K562 (cell line): ENCODE results near the gene ITPKB. TPM values are rescaled to one million over a fixed set of nuclear protein-coding genes. Genes with fewer than 3 reads are reported as not detected.
"Not testable (repeated sequence)": the region's sequence is repeated elsewhere in the genome, so short reads cannot be mapped to it uniquely, and the experiment has no call there.

Experiments used
- ATAC-seq: fragments of 200-7000 bp; cut with Tn5 transposase; 3 replicates; pipeline ENCODE4 v1.9.1; 2020; ENCODE audit warnings: moderate library complexity
- BruUV-seq: library from RNA; stranded (reverse); fragments of 400-500 nt; replicated peaks from 2 replicates; lab custom pipeline; 2021; lab: Mats Ljungman, UMichigan
- CTCF ChIA-PET: fragments of 300-600 bp; formaldehyde crosslinking; extraction: SDS; loops from one replicate; lab custom pipeline; 2021; ENCODE audit warnings: low intra/inter-chr PET ratio; lab: Yijun Ruan, JAX
- POLR2A ChIA-PET: fragments of 300-600, 350-650 bp; sonication (Branson Sonifier 250); formaldehyde crosslinking; extraction: SDS; loops from one replicate; lab custom pipeline; 2021; ENCODE audit warnings: antibody characterized with exemption, inconsistent platforms; lab: Yijun Ruan, JAX
- DNase-seq, 4 experiments: peaks; one replicate each; pipeline versions ENCODE4 v3.0.0 to v3.0.0-alpha.2; 2011 to 2018; ENCODE audit warnings: low spot score in 3 of 4, mixed read lengths in 3 of 4; ENCODE audit errors: extremely low read depth in 1 of 4
- FAIRE-seq: peaks from 2 replicates; lab custom pipeline; 2011; peaks lifted over from hg19 to GRCh38; lab: Jason Lieb, UNC
- H2AFZ ChIP-seq: 2 replicates; pipeline ENCODE4 v1.6.0; 2011; ENCODE audit warnings: low read depth, low read length, control low read depth, inconsistent platforms
- H3K27ac ChIP-seq: fragments of 200-600 bp; 3 replicates; pipeline ENCODE4 v1.8.0; 2011; ENCODE audit warnings: low read depth, mild to moderate bottlenecking, control low read depth, inconsistent platforms, low read length, moderate library complexity, mixed read lengths; ENCODE audit errors: extremely low read depth
- H3K27me3 ChIP-seq, 2 experiments: fragments of 300-600 bp in 1 of 2; 2 replicates in 1 of 2; 3 replicates in 1 of 2; pipeline versions ENCODE4 v1.6.0 to v1.8.0; 2011; ENCODE audit warnings: inconsistent platforms in 2 of 2, low read length in 2 of 2, mild to moderate bottlenecking in 1 of 2, mixed read lengths in 1 of 2, moderate library complexity in 1 of 2; ENCODE audit not compliant: control insufficient read depth in 2 of 2, insufficient read depth in 2 of 2
- H3K36me3 ChIP-seq: fragments of 300-600 bp; 3 replicates; pipeline ENCODE4 v1.8.0; 2011; ENCODE audit warnings: mild to moderate bottlenecking, low read length, inconsistent platforms; ENCODE audit not compliant: control insufficient read depth, insufficient read depth
- H3K4me1 ChIP-seq, 2 experiments: fragments of 200-600 bp in 1 of 2; replicated peaks in 1 of 2; 2 replicates in 1 of 2; 3 replicates in 1 of 2; pipeline versions ENCODE4 v1.5.1 to v1.8.0; 2011; ENCODE audit warnings: inconsistent platforms in 2 of 2, low read length in 2 of 2, mild to moderate bottlenecking in 1 of 2, mixed read lengths in 1 of 2, moderate library complexity in 1 of 2; ENCODE audit not compliant: control insufficient read depth in 2 of 2, insufficient read depth in 2 of 2
- H3K4me2 ChIP-seq: 2 replicates; pipeline ENCODE4 v1.6.1; 2011; ENCODE audit warnings: low read length, control low read depth, inconsistent platforms, mixed read lengths; ENCODE audit not compliant: insufficient read depth
- H3K4me3 ChIP-seq: fragments of 200-600 bp; sonication (generic), shearing (Covaris generic); 2 replicates; pipeline ENCODE4 v1.5.1; 2016; ENCODE audit warnings: control low read depth, inconsistent platforms
- H3K79me2 ChIP-seq: fragments of 200-600 bp; 3 replicates; pipeline ENCODE4 v1.8.0; 2011; ENCODE audit warnings: low read length, inconsistent platforms; ENCODE audit not compliant: control insufficient read depth, insufficient read depth
- H3K9ac ChIP-seq, 2 experiments: 2 replicates each; pipeline versions ENCODE4 v1.6.0 to v1.6.1; 2011; ENCODE audit warnings: low read depth in 2 of 2, low read length in 2 of 2, control low read depth in 1 of 2, inconsistent platforms in 1 of 2, mild to moderate bottlenecking in 1 of 2, mixed read lengths in 1 of 2; ENCODE audit not compliant: insufficient read depth in 1 of 2
- H3K9me1 ChIP-seq: one replicate; pipeline ENCODE4 v1.6.0; 2011; ENCODE audit warnings: inconsistent platforms, mild to moderate bottlenecking, low read length, moderate library complexity; ENCODE audit not compliant: control insufficient read depth, insufficient read depth
- H3K9me3 ChIP-seq: replicated peaks from 2 replicates; pipeline ENCODE4 v1.5.1; 2011; ENCODE audit warnings: low read depth, low read length, inconsistent platforms; ENCODE audit not compliant: control insufficient read depth, insufficient read depth
- H4K20me1 ChIP-seq: replicated peaks from 2 replicates; pipeline ENCODE4 v1.6.1; 2011; ENCODE audit warnings: low read length, inconsistent platforms, mixed read lengths; ENCODE audit not compliant: control insufficient read depth, insufficient read depth
- WGBS: fragments of 100-300 bp; shearing (Covaris generic); methylation state at CpG from one replicate; pipeline ENCODE4 v1.1.6; 2016; ENCODE audit warnings: low coverage, mixed read lengths; ENCODE audit not compliant: insufficient coverage; ENCODE audit errors: missing lambda C conversion rate; 5-methylcytosine and 5-hydroxymethylcytosine counted together
- in situ Hi-C: fragments of 300-500 bp; cut with MboI; formaldehyde crosslinking; loops from 4 replicates; pipeline ENCODE4 v1.15.0; 2018; ENCODE audit warnings: inconsistent platforms, mixed read lengths
- intact Hi-C: fragments of 100-400 bp; cut with micrococcal nuclease; formaldehyde crosslinking; loops from 2 replicates; pipeline ENCODE4 v1.14.2; 2022
- polyA plus RNA-seq, 8 experiments: library from polyadenylated mRNA; depleted of rRNA in 4 of 8; stranded (reverse) in 5 of 8; unstranded in 3 of 8; fragments of >200 nt; fragmentation: Nextera tagmentation in 2 of 8; fragmentation: Illumina TruSeq in 1 of 8; extraction: Ambion mirVana in 2 of 8; extraction: Trizol in 1 of 8; gene quantifications; 2 replicates each; pipeline versions ENCODE4 v1.2.1 to v1.2.3, GENCODE V29; 2011 to 2014; ENCODE audit warnings: inconsistent platforms in 1 of 8, missing spikeins in 1 of 8
- total RNA-seq, 7 experiments: library from RNA; depleted of rRNA in 6 of 7; stranded (reverse); fragments of >200 nt in 6 of 7; fragmentation: Illumina TruSeq in 2 of 7; extraction: Trizol in 2 of 7; gene quantifications; 2 replicates each; pipeline versions ENCODE4 v1.2.1 to v1.2.3, GENCODE V29; 2011 to 2021; ENCODE audit warnings: low replicate concordance in 1 of 7
- TF ChIP-seq, protein P1 (sequence below): fragments of 450-650 bp; IDR thresholded peaks from 2 replicates; pipeline ENCODE4 v1.6.1; 2017; ENCODE audit warnings: antibody characterized with exemption
- TF ChIP-seq, protein P2 (sequence below), 3 experiments: IDR thresholded peaks in 2 of 3; conservative IDR thresholded peaks in 1 of 3; 2 replicates each; pipeline ENCODE4 v1.5.1; 2011 to 2012; ENCODE audit warnings: low read length in 3 of 3, mild to moderate bottlenecking in 3 of 3, control low read depth in 2 of 3, improper control_type of control experiment in 1 of 3, inconsistent platforms in 1 of 3, low read depth in 1 of 3, mixed read lengths in 1 of 3, moderate library complexity in 1 of 3; ENCODE audit not compliant: insufficient read depth in 2 of 3

Gene ITPKB
- total and polyA plus RNA-seq, 9 of the 15 experiments (the other 6 are each of a cell fraction or from before 2014, with no cell fraction given), result 0.01 to 0.22 TPM; not detected in 7

GRCh38 chr1:226611980-226612379, 127.1 kb downstream of the ITPKB start:
- H3K4me2 ChIP-seq, H3K9me1 ChIP-seq, H3K4me1 ChIP-seq, POLR2A ChIA-PET, H2AFZ ChIP-seq, FAIRE-seq, in situ Hi-C loops, H4K20me1 ChIP-seq, CTCF ChIA-PET, H3K9me3 ChIP-seq, ATAC-seq, BruUV-seq, H3K4me3 ChIP-seq, H3K9ac ChIP-seq, intact Hi-C loops, H3K36me3 ChIP-seq, H3K79me2 ChIP-seq, DNase-seq, H3K27ac ChIP-seq: not testable (repeated sequence)
- WGBS, result 0% methylated on average over 6 of the region's 6 CpGs
- H3K27me3 ChIP-seq, result peaks cover 19 to 47% of the 10 kb centered on the region in 2 experiments; a peak in 3 of 5 replicates

DNA sequence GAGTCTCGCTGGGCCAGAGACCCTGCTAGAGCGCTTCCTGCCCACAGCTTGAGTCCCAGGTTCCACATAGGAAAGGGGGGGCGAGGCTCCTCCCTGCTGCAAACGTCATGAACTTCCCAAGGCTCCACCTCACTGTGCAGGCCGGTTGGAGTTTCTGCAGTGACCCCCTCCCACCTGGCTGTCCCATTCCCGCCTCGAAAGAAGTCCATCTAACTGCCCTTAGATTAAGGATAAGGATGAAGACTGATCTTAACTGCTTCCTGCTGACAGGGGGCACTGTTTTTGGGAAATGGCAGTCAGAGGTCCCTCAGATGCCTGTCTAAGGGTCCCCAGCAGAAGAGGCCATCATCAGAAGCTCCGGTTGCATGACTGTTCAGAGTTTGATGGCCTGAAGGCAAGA, 127.8 kb downstream of the ITPKB start:
- intact Hi-C loops, result no loop called here
- H3K4me1 ChIP-seq, result no peaks in the 10 kb centered on the region
- ATAC-seq (no peak), FAIRE-seq (no peak), DNase-seq (no peak)
- no peak overlapping the region for H3K4me3 ChIP-seq
- no peaks in the 10 kb centered on the region; the same call in 1 of the 2 replicates for H4K20me1 ChIP-seq
- H3K9me3 ChIP-seq, result no peaks in the 10 kb centered on the region
- no peak overlapping the region for H3K9ac ChIP-seq
- no peaks in the 10 kb centered on the region for H3K79me2 ChIP-seq
- peaks cover 23 to 51% of the 10 kb centered on the region in 2 experiments; a peak in 4 of 5 replicates for H3K27me3 ChIP-seq
- in situ Hi-C loops, result no loop called here
- ChIA-PET POLR2A (no interaction called here), CTCF (no interaction called here)
- no peak overlapping the region for H3K4me2 ChIP-seq
- no peak overlapping the region for H3K27ac ChIP-seq
- under 1% methylated on average over 8 of the region's 8 CpGs for WGBS
- no TSS peak for BruUV-seq
- H3K9me1 ChIP-seq, result peaks cover 7% of the 10 kb centered on the region
- H3K36me3 ChIP-seq, result no peaks in the 10 kb centered on the region
- H2AFZ ChIP-seq, result no peak overlapping the region
- TF ChIP-seq, protein P1, sequence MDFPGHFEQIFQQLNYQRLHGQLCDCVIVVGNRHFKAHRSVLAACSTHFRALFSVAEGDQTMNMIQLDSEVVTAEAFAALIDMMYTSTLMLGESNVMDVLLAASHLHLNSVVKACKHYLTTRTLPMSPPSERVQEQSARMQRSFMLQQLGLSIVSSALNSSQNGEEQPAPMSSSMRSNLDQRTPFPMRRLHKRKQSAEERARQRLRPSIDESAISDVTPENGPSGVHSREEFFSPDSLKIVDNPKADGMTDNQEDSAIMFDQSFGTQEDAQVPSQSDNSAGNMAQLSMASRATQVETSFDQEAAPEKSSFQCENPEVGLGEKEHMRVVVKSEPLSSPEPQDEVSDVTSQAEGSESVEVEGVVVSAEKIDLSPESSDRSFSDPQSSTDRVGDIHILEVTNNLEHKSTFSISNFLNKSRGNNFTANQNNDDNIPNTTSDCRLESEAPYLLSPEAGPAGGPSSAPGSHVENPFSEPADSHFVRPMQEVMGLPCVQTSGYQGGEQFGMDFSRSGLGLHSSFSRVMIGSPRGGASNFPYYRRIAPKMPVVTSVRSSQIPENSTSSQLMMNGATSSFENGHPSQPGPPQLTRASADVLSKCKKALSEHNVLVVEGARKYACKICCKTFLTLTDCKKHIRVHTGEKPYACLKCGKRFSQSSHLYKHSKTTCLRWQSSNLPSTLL, result no peak
- TF ChIP-seq, protein P2, sequence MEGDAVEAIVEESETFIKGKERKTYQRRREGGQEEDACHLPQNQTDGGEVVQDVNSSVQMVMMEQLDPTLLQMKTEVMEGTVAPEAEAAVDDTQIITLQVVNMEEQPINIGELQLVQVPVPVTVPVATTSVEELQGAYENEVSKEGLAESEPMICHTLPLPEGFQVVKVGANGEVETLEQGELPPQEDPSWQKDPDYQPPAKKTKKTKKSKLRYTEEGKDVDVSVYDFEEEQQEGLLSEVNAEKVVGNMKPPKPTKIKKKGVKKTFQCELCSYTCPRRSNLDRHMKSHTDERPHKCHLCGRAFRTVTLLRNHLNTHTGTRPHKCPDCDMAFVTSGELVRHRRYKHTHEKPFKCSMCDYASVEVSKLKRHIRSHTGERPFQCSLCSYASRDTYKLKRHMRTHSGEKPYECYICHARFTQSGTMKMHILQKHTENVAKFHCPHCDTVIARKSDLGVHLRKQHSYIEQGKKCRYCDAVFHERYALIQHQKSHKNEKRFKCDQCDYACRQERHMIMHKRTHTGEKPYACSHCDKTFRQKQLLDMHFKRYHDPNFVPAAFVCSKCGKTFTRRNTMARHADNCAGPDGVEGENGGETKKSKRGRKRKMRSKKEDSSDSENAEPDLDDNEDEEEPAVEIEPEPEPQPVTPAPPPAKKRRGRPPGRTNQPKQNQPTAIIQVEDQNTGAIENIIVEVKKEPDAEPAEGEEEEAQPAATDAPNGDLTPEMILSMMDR (IDR thresholded peaks at IDR 0.05 in 2 of 3, conservative IDR thresholded peaks at IDR 0.05 in 1 of 3; ENCODE audit: insufficient read depth in 2 of 3, low read depth in 1 of 3, low read length in 3 of 3), result 0 out of 6 replicates have a peak, but pooled peaks of 2 of the 3 experiments have one; percentile 4 to 19
